A673 (cell line): ENCODE data around the gene ITGA11. TPM values are rescaled to one million over a fixed set of nuclear protein-coding genes. Genes with fewer than 3 reads are reported as not detected.

Source experiments
- BruUV-seq: library from RNA; stranded (reverse); fragments of 400-500 nt; replicated peaks from 2 replicates; lab custom pipeline; 2021; lab: Mats Ljungman, UMichigan
- CTCF ChIA-PET: fragments of 300-600 bp; sonication (Branson Sonifier 250); formaldehyde crosslinking; loops from one replicate; lab custom pipeline; 2022; ENCODE audit warnings: antibody characterized with exemption; lab: Charles Lee
- POLR2A ChIA-PET: fragments of 300-600 bp; sonication (Branson Sonifier 250); formaldehyde crosslinking; loops from one replicate; lab custom pipeline; 2022; ENCODE audit warnings: antibody characterized with exemption; ENCODE audit not compliant: low non-redundant PET; lab: Charles Lee
- DNase-seq: peaks from one replicate; pipeline ENCODE4 v3.0.0-alpha.2; 2015; ENCODE audit warnings: low spot score
- H3K27ac ChIP-seq: fragments of 200-600 bp; sonication (generic); 2 replicates; pipeline ENCODE4 v1.5.1; 2016; ENCODE audit warnings: mixed run types, low read depth, mild to moderate bottlenecking, mixed read lengths, antibody characterized with exemption, low read length; ENCODE audit not compliant: poor library complexity, severe bottlenecking
- H3K27me3 ChIP-seq: fragments of 200-600 bp; sonication (generic); replicated peaks from 2 replicates; pipeline ENCODE4 v1.6.1; 2017; ENCODE audit warnings: mixed run types, low read depth, mild to moderate bottlenecking, mixed read lengths, antibody characterized with exemption, low read length; ENCODE audit not compliant: insufficient read depth, poor library complexity
- H3K36me3 ChIP-seq: fragments of 200-600 bp; sonication (generic); 2 replicates; pipeline ENCODE4 v1.6.1; 2016; ENCODE audit warnings: mixed run types, mild to moderate bottlenecking, mixed read lengths, antibody characterized with exemption, low read length; ENCODE audit not compliant: insufficient read depth, poor library complexity, severe bottlenecking
- H3K4me1 ChIP-seq: fragments of 200-600 bp; sonication (generic); 2 replicates; pipeline ENCODE4 v1.6.1; 2017; ENCODE audit warnings: mixed run types, mild to moderate bottlenecking, mixed read lengths, antibody characterized with exemption, low read length; ENCODE audit not compliant: insufficient read depth, poor library complexity, severe bottlenecking
- H3K4me3 ChIP-seq: fragments of 200-600 bp; sonication (generic); 2 replicates; pipeline ENCODE4 v1.5.1; 2016; ENCODE audit warnings: low read depth, mixed run types, mild to moderate bottlenecking, mixed read lengths, low read length; ENCODE audit not compliant: poor library complexity, severe bottlenecking
- H3K9me3 ChIP-seq: fragments of 200-600 bp; sonication (generic); 2 replicates; pipeline ENCODE4 v1.6.1; 2016; ENCODE audit warnings: mixed run types, low read depth, mild to moderate bottlenecking, mixed read lengths, antibody characterized with exemption, low read length; ENCODE audit not compliant: poor library complexity, severe bottlenecking
- EZH2 ChIP-seq: fragments of 200-600 bp; sonication (generic); IDR thresholded peaks from 2 replicates; pipeline ENCODE4 v1.6.1; 2017; ENCODE audit warnings: borderline replicate concordance, low read depth, mild to moderate bottlenecking, mixed read lengths, antibody characterized with exemption, low read length; ENCODE audit not compliant: poor library complexity, severe bottlenecking
- intact Hi-C: fragments of 100-400 bp; cut with micrococcal nuclease; formaldehyde crosslinking; loops from one replicate; pipeline ENCODE4 v1.10.0; 2022; ENCODE audit not compliant: unreplicated experiment
- total RNA-seq: library from RNA; stranded (reverse); gene quantifications from 2 replicates; pipeline ENCODE4 v1.2.3, GENCODE V29; 2021
- TF ChIP-seq, protein P1 (sequence below): fragments of 300-800, 200-600 bp; sonication (generic); conservative IDR thresholded peaks from 2 replicates; pipeline ENCODE4 v1.5.1; 2017; ENCODE audit warnings: low read depth, mild to moderate bottlenecking, antibody characterized with exemption, low read length, moderate library complexity, mixed read lengths

The ITGA11 gene
- total RNA-seq, 1 experiment from 2014 or later: 0.45 TPM

DNA sequence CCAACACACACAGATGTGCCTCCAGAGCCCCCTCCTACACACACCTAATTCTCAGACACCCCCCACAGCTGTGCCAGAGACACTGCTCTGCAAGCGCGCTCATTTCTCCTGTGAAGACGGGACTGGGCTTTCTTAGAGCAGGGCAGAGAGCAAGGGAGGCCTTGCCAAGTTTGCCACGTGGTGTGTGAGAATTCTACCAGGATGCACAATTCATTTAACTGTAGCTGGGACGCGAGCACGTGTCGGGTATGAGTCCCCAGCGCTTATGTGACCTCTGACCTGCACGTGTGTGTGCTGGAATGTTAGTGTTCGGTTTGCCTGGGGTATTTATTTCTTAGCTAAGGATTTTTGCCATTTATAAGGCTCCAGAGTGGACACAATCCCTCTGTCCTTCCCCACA is 117.4 kb downstream of the ITGA11 start:
- intact Hi-C loops: no loop called here
- no peak for DNase-seq
- TF ChIP-seq EZH2: no peak
- TF ChIP-seq, protein P1, sequence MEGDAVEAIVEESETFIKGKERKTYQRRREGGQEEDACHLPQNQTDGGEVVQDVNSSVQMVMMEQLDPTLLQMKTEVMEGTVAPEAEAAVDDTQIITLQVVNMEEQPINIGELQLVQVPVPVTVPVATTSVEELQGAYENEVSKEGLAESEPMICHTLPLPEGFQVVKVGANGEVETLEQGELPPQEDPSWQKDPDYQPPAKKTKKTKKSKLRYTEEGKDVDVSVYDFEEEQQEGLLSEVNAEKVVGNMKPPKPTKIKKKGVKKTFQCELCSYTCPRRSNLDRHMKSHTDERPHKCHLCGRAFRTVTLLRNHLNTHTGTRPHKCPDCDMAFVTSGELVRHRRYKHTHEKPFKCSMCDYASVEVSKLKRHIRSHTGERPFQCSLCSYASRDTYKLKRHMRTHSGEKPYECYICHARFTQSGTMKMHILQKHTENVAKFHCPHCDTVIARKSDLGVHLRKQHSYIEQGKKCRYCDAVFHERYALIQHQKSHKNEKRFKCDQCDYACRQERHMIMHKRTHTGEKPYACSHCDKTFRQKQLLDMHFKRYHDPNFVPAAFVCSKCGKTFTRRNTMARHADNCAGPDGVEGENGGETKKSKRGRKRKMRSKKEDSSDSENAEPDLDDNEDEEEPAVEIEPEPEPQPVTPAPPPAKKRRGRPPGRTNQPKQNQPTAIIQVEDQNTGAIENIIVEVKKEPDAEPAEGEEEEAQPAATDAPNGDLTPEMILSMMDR: no peak
- BruUV-seq: no TSS peak
- ChIA-PET POLR2A (interaction anchor here (0.5 kb wide), 1 partner anchor 422 kb away, joined by 3 read pairs; no protein-coding TSS in a partner anchor), CTCF (no interaction called here)
- Histone ChIP-seq H3K4me1 (no peaks in the 10 kb centered on the region), H3K9me3 (no peaks in the 10 kb centered on the region), H3K4me3 (no peak overlapping the region), H3K27ac (no peak overlapping the region), H3K27me3 (no peaks in the 10 kb centered on the region), H3K36me3 (no peaks in the 10 kb centered on the region)

DNA sequence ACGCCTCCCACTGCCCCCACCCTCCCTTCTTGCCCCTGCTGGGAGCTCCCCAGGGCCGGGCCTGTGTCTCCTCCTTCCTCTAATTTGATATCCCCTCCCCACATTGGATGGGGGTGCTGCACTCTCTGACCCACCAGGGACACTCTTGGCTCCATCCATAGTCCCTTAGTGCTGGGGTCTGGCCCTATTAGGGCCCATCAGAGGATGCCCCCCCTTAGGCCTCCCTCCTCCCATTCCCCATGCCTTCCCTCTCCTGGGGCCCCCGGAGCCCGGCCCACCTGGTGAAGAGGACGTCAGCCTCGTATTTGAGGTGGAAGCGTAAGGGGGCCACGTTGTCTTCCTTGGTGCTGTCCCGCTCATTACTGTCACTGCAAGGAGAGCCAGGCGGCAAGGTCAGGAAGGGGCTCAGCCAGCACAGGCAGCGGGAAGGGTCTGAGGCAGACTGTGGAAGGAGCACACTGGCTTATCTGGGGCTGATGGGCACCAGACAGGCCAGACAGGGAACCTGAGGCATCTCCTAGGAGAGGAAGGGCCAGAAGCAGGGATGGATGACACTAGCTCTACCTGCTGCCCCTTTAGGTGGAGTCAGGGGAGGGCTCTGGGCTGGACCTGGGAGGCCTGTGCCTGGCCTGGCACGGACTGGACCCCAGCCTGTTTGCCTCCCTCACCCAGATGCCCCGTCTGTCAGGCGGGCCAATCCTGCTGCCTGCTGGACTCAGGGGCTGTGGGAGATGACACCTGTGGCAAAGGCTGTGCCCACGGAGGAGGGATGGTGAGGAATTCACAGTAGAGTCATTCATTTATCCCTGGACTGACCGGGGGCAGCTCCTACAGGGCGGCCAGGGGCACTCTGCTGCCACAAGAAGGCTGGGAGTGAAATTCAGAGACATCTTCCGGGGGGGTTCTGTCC is 118.2 kb downstream of the ITGA11 start:
- H3K27me3 ChIP-seq: no peaks in the 10 kb centered on the region
- H3K36me3 ChIP-seq: no peaks in the 10 kb centered on the region
- intact Hi-C loops: no loop called here
- TF ChIP-seq, protein P1: no peak
- TF ChIP-seq EZH2: no peak
- ChIA-PET POLR2A (no interaction called here), CTCF (interaction anchor here (0.6 kb wide), 1 partner anchor 9 kb away, joined by 3 read pairs; no protein-coding TSS in a partner anchor)
- H3K27ac ChIP-seq: no peak overlapping the region
- no peak overlapping the region for H3K4me3 ChIP-seq
- no peaks in the 10 kb centered on the region for H3K4me1 ChIP-seq
- H3K9me3 ChIP-seq: no peaks in the 10 kb centered on the region
- no TSS peak for BruUV-seq
- DNase-seq: no peak

DNA sequence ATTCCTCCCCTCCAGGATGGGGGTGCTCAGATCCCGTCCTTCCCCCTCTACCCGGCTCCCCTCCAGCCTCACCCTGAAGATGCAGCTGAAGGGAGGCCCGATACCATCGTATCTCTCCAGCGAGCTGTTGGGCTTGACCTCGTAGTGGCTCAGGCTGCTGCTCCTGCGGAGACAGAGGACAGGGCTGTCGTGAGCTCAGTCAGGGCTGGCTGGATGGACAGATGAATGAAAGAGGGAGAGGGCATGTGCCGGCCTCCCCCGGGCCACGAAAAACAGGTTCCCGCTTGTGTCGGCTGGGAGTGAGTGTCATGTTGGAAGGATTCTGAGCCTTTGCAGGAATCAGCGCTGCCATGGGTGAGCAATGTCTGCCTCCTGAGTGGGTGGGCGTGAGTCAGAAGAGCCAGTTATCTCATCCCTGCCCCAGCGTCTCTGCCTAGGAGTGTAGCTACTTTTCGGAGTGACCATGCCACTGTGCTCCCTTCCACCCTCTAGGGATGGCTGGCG is 119.2 kb downstream of the ITGA11 start:
- no TSS peak for BruUV-seq
- no peak for TF ChIP-seq EZH2
- TF ChIP-seq, protein P1: no peak
- Histone ChIP-seq H3K4me1 (no peaks in the 10 kb centered on the region), H3K27ac (no peak overlapping the region), H3K9me3 (no peaks in the 10 kb centered on the region), H3K27me3 (no peaks in the 10 kb centered on the region), H3K36me3 (no peaks in the 10 kb centered on the region), H3K4me3 (no peak overlapping the region)
- ChIA-PET POLR2A (no interaction called here), CTCF (no interaction called here)
- intact Hi-C loops: no loop called here
- DNase-seq: no peak
